GM12892 (cell line): ENCODE results near the gene ZNF821.
"Not testable (repeated sequence)": the region's sequence is repeated elsewhere in the genome, so short reads cannot be mapped to it uniquely, and the experiment has no call there.

Experiments used
- POLR2A ChIP-seq: IDR thresholded peaks from 2 replicates; pipeline ENCODE4 v1.6.1; 2011; ENCODE audit warnings: low read depth, low read length, control low read depth
- POLR2AphosphoS5 ChIP-seq: IDR thresholded peaks from 2 replicates; pipeline ENCODE4 v1.6.1; 2011; ENCODE audit warnings: low read depth, low read length, control low read depth
- TAF1 ChIP-seq: IDR thresholded peaks from 2 replicates; pipeline ENCODE4 v1.6.1; 2011; ENCODE audit warnings: low read depth, mild to moderate bottlenecking, control low read depth, low read length, borderline replicate concordance

GRCh38 chr16:71867175-71867574, 16.8 kb downstream of the ZNF821 start:
- not testable (repeated sequence) for TF ChIP-seq POLR2AphosphoS5, POLR2A, TAF1
